Hematopoietic multipotent progenitor cell (in vitro differentiated cells): ENCODE results near the gene DVL2. TPM values are rescaled to one million over a fixed set of nuclear protein-coding genes. Genes with fewer than 3 reads are reported as not detected.
"Not testable (repeated sequence)": the region's sequence is repeated elsewhere in the genome, so short reads cannot be mapped to it uniquely, and the experiment has no call there.

Experiments
- DNase-seq, 3 donors: peaks; one replicate each; pipeline ENCODE4 v3.0.0-alpha.2; 2011 to 2015; ENCODE audit warnings: low read depth in 2 of 3, low spot score in 2 of 3
- total RNA-seq: library from RNA; depleted of rRNA; stranded (reverse); fragments of >200 nt; gene quantifications from one replicate; pipeline ENCODE4 v1.2.3, GENCODE V29; 2012

Gene DVL2
- total RNA-seq, 1 donor = 78.6 TPM

- DNase-seq = no peak
These were observed 24.6 kb upstream of the DVL2 start for GRCh38 chr17:7258731-7259554.

- no peak for DNase-seq
These were observed 22.6 kb upstream of the DVL2 start for GRCh38 chr17:7256766-7257456.

- no peak for DNase-seq
These were observed 20.2 kb upstream of the DVL2 start for GRCh38 chr17:7254511-7254910.

GRCh38 chr17:7253082-7253481 is 18.8 kb upstream of the DVL2 start:
- no peak for DNase-seq

GRCh38 chr17:7252176-7253043 is 18.1 kb upstream of the DVL2 start, which contains the start of gene ELP5:
Gene ELP5 (plus strand): TSS chr17:7252215. CDS start chr17:7252551, 336 bp downstream.
- DNase-seq = peak in 2 of 3 donors; percentile 96 to 99

- DNase-seq = peak in 2 of 3 donors; percentile 99 to 100
These were observed 17.4 kb upstream of the DVL2 start, which contains the start of gene CTDNEP1 for GRCh38 chr17:7251661-7252175. Gene CTDNEP1 (minus strand): TSS chr17:7251734. CDS start chr17:7251296, 438 bp downstream.

GRCh38 chr17:7250695-7251627 is 16.6 kb upstream of the DVL2 start:
- DNase-seq = peak in 2 of 3 donors; percentile 54 to 57

GRCh38 chr17:7249830-7250229 is 15.5 kb upstream of the DVL2 start:
- DNase-seq = no peak

GRCh38 chr17:7249214-7249613 is 14.9 kb upstream of the DVL2 start:
- no peak for DNase-seq

- no peak for DNase-seq
These were observed 14.5 kb upstream of the DVL2 start for GRCh38 chr17:7248796-7249195.

- no peak for DNase-seq
These were observed 12.5 kb upstream of the DVL2 start for GRCh38 chr17:7246779-7247178.

GRCh38 chr17:7243838-7244237 is 9.5 kb upstream of the DVL2 start:
- DNase-seq = not testable (repeated sequence)

GRCh38 chr17:7243453-7243729 is 9.1 kb upstream of the DVL2 start:
- no peak for DNase-seq

- DNase-seq = peak; percentile 95 to 97 (median 96)
These were observed 8.6 kb upstream of the DVL2 start for GRCh38 chr17:7242717-7243452.

GRCh38 chr17:7241783-7242716 is 7.7 kb upstream of the DVL2 start, which contains the start of gene GABARAP:
Gene GABARAP (minus strand): TSS chr17:7242449. CDS start chr17:7242330, 119 bp downstream.
- peak in 2 of 3 donors; percentile 91 to 94 for DNase-seq

GRCh38 chr17:7241090-7241733 is 6.9 kb upstream of the DVL2 start:
- DNase-seq = no peak

GRCh38 chr17:7240375-7240774 is 6.1 kb upstream of the DVL2 start:
- no peak for DNase-seq
